Measurements from ENCODE around the gene UBE2O.

UBE2O gene

DNA sequence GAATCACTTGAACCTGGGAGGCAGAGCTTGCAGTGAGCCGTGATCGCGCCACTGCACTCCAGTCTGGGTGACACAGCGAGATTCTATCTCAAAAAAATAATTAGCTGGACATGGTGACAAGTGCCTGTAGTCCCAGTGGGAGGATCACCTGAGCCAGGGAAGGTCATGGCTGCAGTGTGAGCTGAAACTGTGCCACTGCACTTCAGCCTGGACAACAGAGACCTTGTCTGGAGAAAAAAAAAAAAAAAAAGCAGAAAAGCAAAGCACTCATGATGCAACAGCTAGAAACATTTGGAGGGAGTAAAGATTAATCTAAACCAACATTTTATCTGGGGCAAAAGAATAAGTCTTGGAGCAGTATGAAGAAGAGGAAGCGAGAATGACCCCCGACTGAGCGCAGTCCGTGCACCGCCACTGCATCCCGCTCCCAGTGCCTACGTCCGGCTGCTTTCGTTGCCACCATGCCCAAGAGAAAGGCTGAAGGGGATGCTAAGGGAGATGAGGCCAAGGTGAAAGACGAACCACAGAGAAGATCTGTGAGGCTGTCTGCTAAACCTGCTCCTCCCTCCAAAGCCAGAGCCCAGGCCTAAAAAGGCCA lies 107.5 kb downstream of the UBE2O start:
- no peak for DNase-seq (ENCODE audit: low read depth in 2 of 2)

DNA sequence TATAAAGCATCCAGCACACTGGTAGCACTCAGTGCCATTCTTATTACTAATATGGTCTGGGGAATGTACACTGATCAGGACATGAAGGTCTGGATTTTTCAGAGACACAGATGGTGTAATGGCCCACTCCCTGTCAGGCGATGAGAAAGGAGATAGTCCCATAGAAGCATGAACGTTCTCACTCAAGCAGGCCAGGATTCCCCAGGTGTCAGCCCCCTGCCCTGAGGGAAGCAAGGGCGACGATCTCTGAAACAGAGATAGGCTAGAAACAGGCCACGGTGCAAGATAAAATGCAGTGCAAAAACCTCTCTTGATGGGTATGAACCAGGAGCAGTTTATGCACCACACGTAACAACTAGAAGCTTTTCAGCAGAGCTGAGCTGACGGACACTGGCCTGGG lies 109.8 kb downstream of the UBE2O start:
- no peak for DNase-seq (ENCODE audit: low read depth in 2 of 2)

GRCh38 chr17:76341301-76341700 lies 111.7 kb downstream of the UBE2O start:
- DNase-seq (ENCODE audit: low read depth in 2 of 2), result no peak
